ENCODE results near the gene ZSWIM4. TPM values are rescaled to one million over a fixed set of nuclear protein-coding genes. Genes with fewer than 3 reads are reported as not detected.
A peak's percentile ranks its signal among the peaks of the same experiment; 100 is the strongest.

ZSWIM4 gene
- total and polyA plus RNA-seq, 7 donors = 0.77 to 7.8 (median 3.7) TPM

GRCh38 chr19:13838435-13839129 is 43.3 kb downstream of the ZSWIM4 start:
- ATAC-seq (no peak), DNase-seq (no peak)
- Histone ChIP-seq H3K36me3 (ENCODE audit: insufficient read depth in 1 of 2, low read depth in 1 of 2) (peaks cover 0 to 47% of the 10 kb centered on the region in 2 donors), H3K27ac (peak overlapping the region; percentile 100), H3K4me1 (peaks cover 49% of the 10 kb centered on the region), H3K27me3 (ENCODE audit: insufficient read depth in 3 of 3, low read length in 2 of 3) (no peaks in the 10 kb centered on the region), H3K9me3 (no peaks in the 10 kb centered on the region), H3K4me3 (peak overlapping the region; percentile 99)
- TF ChIP-seq, protein P1, sequence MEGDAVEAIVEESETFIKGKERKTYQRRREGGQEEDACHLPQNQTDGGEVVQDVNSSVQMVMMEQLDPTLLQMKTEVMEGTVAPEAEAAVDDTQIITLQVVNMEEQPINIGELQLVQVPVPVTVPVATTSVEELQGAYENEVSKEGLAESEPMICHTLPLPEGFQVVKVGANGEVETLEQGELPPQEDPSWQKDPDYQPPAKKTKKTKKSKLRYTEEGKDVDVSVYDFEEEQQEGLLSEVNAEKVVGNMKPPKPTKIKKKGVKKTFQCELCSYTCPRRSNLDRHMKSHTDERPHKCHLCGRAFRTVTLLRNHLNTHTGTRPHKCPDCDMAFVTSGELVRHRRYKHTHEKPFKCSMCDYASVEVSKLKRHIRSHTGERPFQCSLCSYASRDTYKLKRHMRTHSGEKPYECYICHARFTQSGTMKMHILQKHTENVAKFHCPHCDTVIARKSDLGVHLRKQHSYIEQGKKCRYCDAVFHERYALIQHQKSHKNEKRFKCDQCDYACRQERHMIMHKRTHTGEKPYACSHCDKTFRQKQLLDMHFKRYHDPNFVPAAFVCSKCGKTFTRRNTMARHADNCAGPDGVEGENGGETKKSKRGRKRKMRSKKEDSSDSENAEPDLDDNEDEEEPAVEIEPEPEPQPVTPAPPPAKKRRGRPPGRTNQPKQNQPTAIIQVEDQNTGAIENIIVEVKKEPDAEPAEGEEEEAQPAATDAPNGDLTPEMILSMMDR (IDR thresholded peaks at IDR 0.05) = no peak
- 27 to 30% (median 28%) methylated on average over 18 of the region's 18 CpGs for WGBS, 3 donors
- intact Hi-C loops (cut with DNase I) = no loop called here

GRCh38 chr19:13839130-13839937 is 44.1 kb downstream of the ZSWIM4 start:
- peak; percentile 93 to 96 for DNase-seq
- H3K4me3 ChIP-seq = peak overlapping the region; percentile 99
- H3K36me3 ChIP-seq (ENCODE audit: insufficient read depth in 1 of 2, low read depth in 1 of 2) = peaks cover 0 to 43% of the 10 kb centered on the region in 2 donors
- peak; percentile 56 to 68 (median 60) for ATAC-seq
- no peaks in the 10 kb centered on the region for H3K27me3 ChIP-seq (ENCODE audit: insufficient read depth in 3 of 3, low read length in 2 of 3)
- 0 to 1% (median 1%) methylated on average over 26 to 36 of the region's 36 CpGs for WGBS, 3 donors
- intact Hi-C loops (cut with DNase I) = no loop called here
- peak overlapping the region; percentile 100 for H3K27ac ChIP-seq
- peaks cover 51% of the 10 kb centered on the region for H3K4me1 ChIP-seq
- H3K9me3 ChIP-seq = no peaks in the 10 kb centered on the region
- TF ChIP-seq, protein P1 (IDR thresholded peaks at IDR 0.05) = peak; percentile 7

- Histone ChIP-seq H3K9me3 (no peaks in the 10 kb centered on the region), H3K36me3 (ENCODE audit: insufficient read depth in 1 of 2, low read depth in 1 of 2) (peaks cover 0 to 37% of the 10 kb centered on the region in 2 donors), H3K4me3 (peak overlapping the region; percentile 99), H3K27me3 (ENCODE audit: insufficient read depth in 3 of 3, low read length in 2 of 3) (no peaks in the 10 kb centered on the region), H3K27ac (peak overlapping the region; percentile 100), H3K4me1 (peaks cover 45% of the 10 kb centered on the region)
- ATAC-seq (peak; percentile 48 to 67 (median 54)), DNase-seq (no peak)
- intact Hi-C loops (cut with DNase I) = loop anchor here in 1 of 2 donors (5.0 kb wide), 1 partner anchor 688 kb away; the partner anchor contains the start of genes IER2 and STX10
- 2 to 6% (median 2%) methylated on average over 6 of the region's 6 CpGs for WGBS, 3 donors
- TF ChIP-seq, protein P1 (IDR thresholded peaks at IDR 0.05) = no peak
These were observed 44.7 kb downstream of the ZSWIM4 start for GRCh38 chr19:13839938-13840304.

DNA sequence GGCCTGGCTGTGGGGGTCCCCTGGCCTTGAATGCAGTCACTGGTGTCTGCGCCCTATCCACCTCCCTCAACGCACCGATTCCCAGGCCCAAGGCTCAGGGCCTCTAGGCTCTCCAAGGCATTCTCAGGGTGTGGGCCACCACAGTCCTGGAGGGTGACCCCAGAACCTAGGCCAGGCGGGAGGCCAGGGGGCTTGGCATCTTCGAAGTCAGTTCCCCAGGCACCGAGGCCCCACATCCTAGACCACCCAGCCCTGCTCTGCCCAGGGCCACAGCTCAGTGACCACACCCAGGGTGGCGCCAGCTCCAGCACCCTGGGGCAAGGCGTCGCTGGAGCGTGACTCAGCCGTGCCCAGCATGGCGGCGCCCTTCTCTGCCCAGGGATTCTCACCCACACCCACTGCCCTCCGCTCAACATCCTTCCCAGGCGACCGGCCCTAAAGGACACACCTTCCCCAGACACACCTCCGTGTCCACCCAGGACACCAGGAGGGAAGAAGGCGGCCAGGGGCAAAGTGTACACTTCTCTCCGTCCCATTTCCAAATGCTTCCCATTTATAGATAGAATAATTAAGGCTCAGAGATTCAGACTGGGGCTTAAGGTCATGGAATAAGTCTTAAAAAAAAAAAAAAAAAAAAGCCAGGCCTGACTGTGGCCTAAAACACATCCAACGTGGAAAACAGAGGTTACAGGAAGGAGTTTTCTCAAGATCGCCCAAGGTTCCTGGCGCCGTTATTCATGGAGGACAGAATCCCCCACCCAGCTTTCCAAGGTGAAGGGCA is 45.3 kb downstream of the ZSWIM4 start:
- intact Hi-C loops (cut with DNase I) = loop anchor here in 1 of 2 donors (5.0 kb wide), 1 partner anchor 688 kb away; the partner anchor contains the start of genes IER2 and STX10
- H3K27me3 ChIP-seq (ENCODE audit: insufficient read depth in 3 of 3, low read length in 2 of 3) = no peaks in the 10 kb centered on the region
- H3K4me1 ChIP-seq = peaks cover 42% of the 10 kb centered on the region
- WGBS, 3 donors = 4 to 13% (median 5%) methylated on average over 23 of the region's 23 CpGs
- H3K4me3 ChIP-seq = peak overlapping the region; percentile 99
- TF ChIP-seq, protein P1 (IDR thresholded peaks at IDR 0.05) = no peak
- H3K9me3 ChIP-seq = no peaks in the 10 kb centered on the region
- ATAC-seq (peak; percentile 42 to 62 (median 48)), DNase-seq (peak; percentile 76 to 88)
- H3K36me3 ChIP-seq (ENCODE audit: insufficient read depth in 1 of 2, low read depth in 1 of 2) = peaks cover 0 to 31% of the 10 kb centered on the region in 2 donors
- H3K27ac ChIP-seq = peak overlapping the region; percentile 100
